OCI-LY7 (cell line): ENCODE measurements around the gene AKIRIN2. TPM values are rescaled to one million over a fixed set of nuclear protein-coding genes. Genes with fewer than 3 reads are reported as not detected.
A peak's percentile ranks its signal among the peaks of the same experiment; 100 is the strongest.

Experiments used
- BruUV-seq: library from RNA; stranded (reverse); fragments of 400-500 nt; replicated peaks from 2 replicates; lab custom pipeline; 2021; lab: Mats Ljungman, UMichigan
- CTCF ChIA-PET: fragments of 300-600 bp; sonication (Branson Sonifier 250); formaldehyde crosslinking; loops from one replicate; lab custom pipeline; 2022; ENCODE audit warnings: antibody characterized with exemption; ENCODE audit not compliant: unreplicated experiment; lab: Charles Lee
- POLR2A ChIA-PET: fragments of 300-600 bp; sonication (Branson Sonifier 250); formaldehyde crosslinking; loops from one replicate; lab custom pipeline; 2022; ENCODE audit warnings: antibody characterized with exemption; lab: Charles Lee
- DNase-seq: peaks from one replicate; pipeline ENCODE4 v3.0.0-alpha.2; 2015; ENCODE audit warnings: low spot score
- H2AFZ ChIP-seq: fragments of 200-600 bp; sonication (generic), shearing (Covaris generic); 2 replicates; pipeline ENCODE4 v1.6.1; 2014; ENCODE audit warnings: mild to moderate bottlenecking, antibody characterized with exemption, low read length, moderate library complexity
- H3K27ac ChIP-seq: fragments of 200-600 bp; sonication (generic); 2 replicates; pipeline ENCODE4 v1.5.1; 2014; ENCODE audit warnings: mixed run types, low read depth, mild to moderate bottlenecking, moderate library complexity, low read length, inconsistent platforms; ENCODE audit not compliant: poor library complexity, severe bottlenecking
- H3K36me3 ChIP-seq: fragments of 200-600 bp; sonication (generic); 2 replicates; pipeline ENCODE4 v1.6.1; 2014; ENCODE audit warnings: mild to moderate bottlenecking, antibody characterized with exemption, low read length, moderate library complexity, mixed read lengths; ENCODE audit not compliant: insufficient read depth
- H3K4me1 ChIP-seq: fragments of 200-600 bp; sonication (generic); 2 replicates; pipeline ENCODE4 v1.5.1; 2014; ENCODE audit warnings: mild to moderate bottlenecking, low read length; ENCODE audit not compliant: insufficient read depth, poor library complexity, severe bottlenecking
- H3K4me2 ChIP-seq: fragments of 200-600 bp; sonication (generic); 2 replicates; pipeline ENCODE4 v1.6.1; 2014; ENCODE audit warnings: mild to moderate bottlenecking, low read length
- H3K4me3 ChIP-seq: fragments of 200-600 bp; sonication (generic); 2 replicates; pipeline ENCODE4 v1.5.1; 2014; ENCODE audit warnings: mild to moderate bottlenecking, low read depth, low read length; ENCODE audit not compliant: poor library complexity, severe bottlenecking
- H3K79me2 ChIP-seq: fragments of 200-600 bp; sonication (generic); 2 replicates; pipeline ENCODE4 v1.6.1; 2016; ENCODE audit warnings: low read depth, mild to moderate bottlenecking, low read length, moderate library complexity, mixed read lengths; ENCODE audit not compliant: insufficient read depth
- H3K9me2 ChIP-seq: fragments of 200-600 bp; sonication (generic); 2 replicates; pipeline ENCODE4 v1.6.1; 2016; ENCODE audit warnings: mild to moderate bottlenecking, low read length, mixed read lengths; ENCODE audit not compliant: insufficient read depth
- H3K9me3 ChIP-seq: fragments of 200-600 bp; sonication (generic); 2 replicates; pipeline ENCODE4 v1.6.1; 2014; ENCODE audit warnings: mild to moderate bottlenecking, mixed run types, low read length, mixed read lengths
- H4K20me1 ChIP-seq: fragments of 200-600 bp; sonication (generic); 2 replicates; pipeline ENCODE4 v1.6.1; 2014; ENCODE audit warnings: mild to moderate bottlenecking, antibody characterized with exemption, low read length, moderate library complexity, mixed read lengths; ENCODE audit not compliant: insufficient read depth
- EZH2phosphoT487 ChIP-seq: fragments of 200-600 bp; sonication (generic); IDR thresholded peaks from 2 replicates; pipeline ENCODE4 v1.6.1; 2018; ENCODE audit warnings: low read depth, borderline replicate concordance, mild to moderate bottlenecking, mixed run types, antibody characterized with exemption, low read length, moderate library complexity, mixed read lengths
- intact Hi-C: fragments of 100-400 bp; cut with micrococcal nuclease; formaldehyde crosslinking; loops from one replicate; pipeline ENCODE4 v1.10.0; 2022; ENCODE audit not compliant: unreplicated experiment
- small RNA-seq: library from RNA; depleted of rRNA; stranded (forward); fragments of <200 nt; gene quantifications from one replicate; pipeline ENCODE3, GENCODE V24; 2014
- total RNA-seq, 2 experiments: library from RNA; depleted of rRNA in 1 of 2; stranded (reverse); fragments of >200 nt in 1 of 2; shearing (Covaris generic) in 1 of 2; gene quantifications; 2 replicates each; pipeline ENCODE4 v1.2.3, GENCODE V29; 2014 to 2022
- TF ChIP-seq, protein P1 (sequence below): fragments of 200-600 bp; sonication (generic); conservative IDR thresholded peaks from 2 replicates; pipeline ENCODE4 v1.5.1; 2014; ENCODE audit warnings: mild to moderate bottlenecking, antibody characterized with exemption, low read length, moderate library complexity, mixed read lengths

Gene AKIRIN2
- total RNA-seq, 2 experiments from 2014 or later: 70.4 to 127 TPM

DNA sequence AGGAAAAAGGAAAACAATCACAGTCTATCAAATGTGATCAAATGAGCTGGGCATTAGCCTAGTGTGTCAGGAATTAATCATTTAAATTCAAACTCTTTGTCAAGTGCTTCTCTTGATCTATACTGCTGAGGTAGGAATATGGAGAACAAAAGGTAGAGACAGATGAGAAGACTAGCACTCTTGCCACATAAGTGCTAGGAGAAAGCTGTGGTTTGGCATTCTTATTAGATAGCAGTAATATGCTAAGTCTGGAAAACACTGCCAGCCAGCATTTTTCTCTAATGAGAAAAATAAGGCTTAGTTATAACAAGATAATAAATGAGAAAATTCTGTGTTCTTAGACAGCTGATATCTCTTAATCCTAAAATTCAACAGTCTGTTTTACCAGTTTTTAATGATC is 73.2 kb downstream of the AKIRIN2 start:
- Histone ChIP-seq H2AFZ (no peak overlapping the region), H3K36me3 (peaks cover 47% of the 10 kb centered on the region), H3K79me2 (no peaks in the 10 kb centered on the region), H4K20me1 (no peaks in the 10 kb centered on the region), H3K4me3 (no peak overlapping the region), H3K4me2 (no peak overlapping the region), H3K4me1 (no peaks in the 10 kb centered on the region), H3K9me3 (no peaks in the 10 kb centered on the region), H3K27ac (no peak overlapping the region), H3K9me2 (no peaks in the 10 kb centered on the region)
- no peak for DNase-seq
- no TSS peak for BruUV-seq
- TF ChIP-seq, protein P1, sequence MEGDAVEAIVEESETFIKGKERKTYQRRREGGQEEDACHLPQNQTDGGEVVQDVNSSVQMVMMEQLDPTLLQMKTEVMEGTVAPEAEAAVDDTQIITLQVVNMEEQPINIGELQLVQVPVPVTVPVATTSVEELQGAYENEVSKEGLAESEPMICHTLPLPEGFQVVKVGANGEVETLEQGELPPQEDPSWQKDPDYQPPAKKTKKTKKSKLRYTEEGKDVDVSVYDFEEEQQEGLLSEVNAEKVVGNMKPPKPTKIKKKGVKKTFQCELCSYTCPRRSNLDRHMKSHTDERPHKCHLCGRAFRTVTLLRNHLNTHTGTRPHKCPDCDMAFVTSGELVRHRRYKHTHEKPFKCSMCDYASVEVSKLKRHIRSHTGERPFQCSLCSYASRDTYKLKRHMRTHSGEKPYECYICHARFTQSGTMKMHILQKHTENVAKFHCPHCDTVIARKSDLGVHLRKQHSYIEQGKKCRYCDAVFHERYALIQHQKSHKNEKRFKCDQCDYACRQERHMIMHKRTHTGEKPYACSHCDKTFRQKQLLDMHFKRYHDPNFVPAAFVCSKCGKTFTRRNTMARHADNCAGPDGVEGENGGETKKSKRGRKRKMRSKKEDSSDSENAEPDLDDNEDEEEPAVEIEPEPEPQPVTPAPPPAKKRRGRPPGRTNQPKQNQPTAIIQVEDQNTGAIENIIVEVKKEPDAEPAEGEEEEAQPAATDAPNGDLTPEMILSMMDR: no peak
- no peak for TF ChIP-seq EZH2phosphoT487
- intact Hi-C loops: no loop called here
- CTCF ChIA-PET: no interaction called here
- POLR2A ChIA-PET: interaction anchor here (0.6 kb wide), 1 partner anchor 39 kb away, joined by 3 read pairs; no protein-coding TSS in a partner anchor

DNA sequence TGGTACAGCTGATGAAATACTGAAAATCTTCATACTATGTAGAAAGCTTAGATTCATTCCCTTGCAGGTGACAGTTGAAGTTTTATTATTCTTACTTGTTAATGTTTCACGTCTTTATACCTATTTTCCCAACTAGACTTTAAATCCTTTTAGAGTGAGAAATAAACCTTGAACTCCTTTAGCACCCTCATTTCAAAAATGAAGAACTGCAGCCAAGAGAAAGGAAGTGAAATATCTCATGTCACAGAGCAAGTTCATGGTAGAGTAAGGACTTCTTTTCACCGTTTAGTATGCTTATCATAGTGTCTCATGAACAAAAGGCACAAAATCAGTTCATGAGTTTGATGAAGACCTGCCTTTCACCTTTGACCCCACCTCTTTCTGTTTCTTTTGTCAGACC is 73.6 kb downstream of the AKIRIN2 start:
- DNase-seq: peak; percentile 6
- H4K20me1 ChIP-seq: no peaks in the 10 kb centered on the region
- no TSS peak for BruUV-seq
- peaks cover 49% of the 10 kb centered on the region for H3K36me3 ChIP-seq
- H3K79me2 ChIP-seq: no peaks in the 10 kb centered on the region
- no peak overlapping the region for H3K4me2 ChIP-seq
- intact Hi-C loops: no loop called here
- CTCF ChIA-PET: no interaction called here
- no peak overlapping the region for H3K27ac ChIP-seq
- POLR2A ChIA-PET: interaction anchor here (2.3 kb wide), 1 partner anchor 9 kb away, joined by 7 read pairs; no protein-coding TSS in a partner anchor
- H3K4me1 ChIP-seq: no peaks in the 10 kb centered on the region
- no peak overlapping the region for H2AFZ ChIP-seq
- no peak for TF ChIP-seq EZH2phosphoT487
- no peak overlapping the region for H3K4me3 ChIP-seq
- no peaks in the 10 kb centered on the region for H3K9me2 ChIP-seq
- H3K9me3 ChIP-seq: no peaks in the 10 kb centered on the region

Small RNAs within 50 kb of the gene (small RNA-seq; reads per million reads assigned to genes)
- not detected for gene RF01210

Other genes starting within 250 kb of the AKIRIN2 start
- gene SLC35A1, start 229.3 kb downstream of the AKIRIN2 start, total RNA-seq (2014; rRNA removed; shearing (Covaris generic)): 17.0 and 17.2 TPM in 2 replicates
- 21.2 and 22.4 TPM in 2 replicates for gene SLC35A1, start 229.3 kb downstream of the AKIRIN2 start, total RNA-seq (2022)
- 21.4 and 30.5 TPM in 2 replicates for gene RARS2, start 112.2 kb downstream of the AKIRIN2 start, total RNA-seq (2014; rRNA removed; shearing (Covaris generic))
- 34.0 and 36.0 TPM in 2 replicates for gene RARS2, start 112.2 kb downstream of the AKIRIN2 start, total RNA-seq (2022)
- gene ORC3, start 112.1 kb downstream of the AKIRIN2 start, total RNA-seq (2014; rRNA removed; shearing (Covaris generic)): 21.6 and 34.8 TPM in 2 replicates
- gene ORC3, start 112.1 kb downstream of the AKIRIN2 start, total RNA-seq (2022): 45.0 and 50.6 TPM in 2 replicates